GM12892 (cell line): Measurements from ENCODE around the gene MAT2B.

Experiments
- DNase-seq: peaks from one replicate; pipeline ENCODE4 v3.0.0; 2011; ENCODE audit not compliant: insufficient read length
- FAIRE-seq: peaks from 2 replicates; lab custom pipeline; 2011; peaks lifted over from hg19 to GRCh38; lab: Jason Lieb, UNC
- POLR2A ChIP-seq: IDR thresholded peaks from 2 replicates; pipeline ENCODE4 v1.6.1; 2011; ENCODE audit warnings: low read depth, low read length, control low read depth
- POLR2AphosphoS5 ChIP-seq: IDR thresholded peaks from 2 replicates; pipeline ENCODE4 v1.6.1; 2011; ENCODE audit warnings: low read depth, low read length, control low read depth
- TAF1 ChIP-seq: IDR thresholded peaks from 2 replicates; pipeline ENCODE4 v1.6.1; 2011; ENCODE audit warnings: low read depth, mild to moderate bottlenecking, control low read depth, low read length, borderline replicate concordance

Gene MAT2B

DNA sequence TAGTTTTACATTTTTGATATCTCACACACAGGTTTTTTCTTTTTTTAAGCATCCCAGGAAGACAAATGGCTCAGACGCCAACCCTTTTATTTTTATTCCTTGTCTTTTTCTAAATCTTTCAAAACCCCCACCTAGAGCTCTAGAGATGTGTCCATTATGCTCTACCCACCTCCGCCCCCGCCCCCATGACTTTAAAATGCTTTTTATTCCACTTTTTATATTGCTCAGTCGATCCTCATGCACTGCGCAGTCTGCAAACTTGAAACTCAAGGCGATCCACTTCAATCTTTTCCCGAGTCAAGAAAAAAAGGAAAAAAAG lies 411 bp upstream of the MAT2B start:
- DNase-seq (no peak), FAIRE-seq (no peak)
- no peak for TF ChIP-seq TAF1

GRCh38 chr5:163506095-163506457 lies 657 bp downstream of the MAT2B start:
- DNase-seq: no peak
- TF ChIP-seq POLR2A (no peak), POLR2AphosphoS5 (no peak), TAF1 (no peak)
- FAIRE-seq: no peak

DNA sequence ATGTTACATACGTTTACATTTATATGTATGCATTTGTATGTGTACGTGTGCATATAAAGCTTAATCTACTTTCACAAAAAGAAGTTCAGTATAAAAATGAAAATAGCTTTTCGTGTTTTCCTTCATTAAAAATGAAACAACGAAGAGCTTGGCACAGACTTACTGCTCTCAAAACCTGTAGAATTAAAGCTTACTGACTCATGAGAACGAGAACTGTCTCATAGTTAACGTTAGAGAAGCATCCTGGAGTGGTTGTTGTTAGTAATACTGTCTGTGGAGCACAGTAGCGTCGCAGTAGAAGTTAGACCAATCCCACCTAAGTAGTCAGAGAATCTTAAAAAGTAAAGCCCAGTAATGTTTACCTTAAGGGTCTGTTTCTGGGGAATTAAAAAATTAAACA lies 1.3 kb downstream of the MAT2B start:
- DNase-seq: no peak
- TF ChIP-seq POLR2AphosphoS5 (no peak), POLR2A (no peak), TAF1 (no peak)
- no peak for FAIRE-seq

DNA sequence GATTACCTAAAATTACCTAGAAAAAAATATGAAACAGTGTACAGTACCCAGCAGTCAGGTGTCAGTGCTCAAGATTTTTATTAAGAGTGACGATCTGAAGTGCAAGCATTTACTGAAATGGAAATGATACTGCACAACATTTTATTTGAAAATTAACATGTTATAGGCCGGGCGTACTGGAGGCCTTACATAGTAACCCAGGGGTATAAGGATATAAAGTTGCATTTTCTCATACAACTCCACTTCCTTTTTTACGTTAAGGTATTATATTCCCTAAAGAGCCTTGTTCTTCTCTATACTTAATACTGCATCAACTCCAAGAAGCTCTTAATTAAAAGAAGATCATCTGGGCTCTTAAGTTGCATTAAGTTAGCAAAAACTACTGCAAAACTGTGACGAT lies 3.3 kb downstream of the MAT2B start:
- no peak for TF ChIP-seq POLR2AphosphoS5
- TF ChIP-seq POLR2A: no peak
- TF ChIP-seq TAF1: no peak
- DNase-seq (no peak), FAIRE-seq (no peak)

DNA sequence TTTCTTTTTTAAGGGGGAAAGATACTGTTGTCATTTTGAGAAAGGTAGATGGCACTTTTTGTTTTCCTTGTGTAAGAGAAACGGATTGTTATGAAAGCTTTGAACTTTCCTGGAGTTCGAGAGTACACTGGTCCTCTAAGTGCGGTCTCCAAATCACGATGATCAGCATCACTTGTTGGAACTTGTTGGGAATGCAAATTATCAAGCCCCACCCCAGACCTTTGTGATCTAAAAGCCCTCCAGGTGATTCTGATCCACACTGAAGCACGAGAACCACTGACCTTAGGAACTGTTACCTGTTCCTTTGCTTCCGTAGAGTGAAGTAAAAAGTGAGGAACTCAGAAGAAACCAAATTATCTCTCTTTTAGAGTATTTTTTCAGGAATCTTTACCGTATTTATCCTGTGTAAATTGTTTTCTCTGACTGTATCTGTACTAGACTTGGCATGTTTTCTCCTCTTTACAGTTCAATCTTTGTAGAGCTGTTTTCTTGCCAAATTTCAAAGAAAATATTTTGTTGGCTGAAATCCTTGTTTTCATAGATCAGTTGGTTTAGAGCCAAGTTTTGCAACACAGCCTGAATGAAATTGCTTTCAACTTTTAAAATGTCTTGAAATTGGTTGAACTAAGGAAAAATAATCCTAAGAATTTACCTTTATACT lies 4.0 kb downstream of the MAT2B start:
- FAIRE-seq: no peak
- DNase-seq: no peak

GRCh38 chr5:163512526-163512925 lies 7.1 kb downstream of the MAT2B start:
- FAIRE-seq (no peak), DNase-seq (no peak)
- no peak for TF ChIP-seq POLR2A
- TF ChIP-seq TAF1: no peak
- TF ChIP-seq POLR2AphosphoS5: no peak

More for the DNA sequence above, 4.0 kb downstream of the MAT2B start:
- no peak for TF ChIP-seq POLR2AphosphoS5
- TF ChIP-seq TAF1: no peak
- no peak for TF ChIP-seq POLR2A

GRCh38 chr5:163525096-163525495 lies 19.7 kb downstream of the MAT2B start:
- FAIRE-seq (no peak), DNase-seq (no peak)
- TF ChIP-seq TAF1: no peak
- no peak for TF ChIP-seq POLR2AphosphoS5
- TF ChIP-seq POLR2A: no peak

GRCh38 chr5:163529698-163530097 lies 24.3 kb downstream of the MAT2B start:
- DNase-seq: no peak
- no peak for FAIRE-seq
- TF ChIP-seq TAF1 (no peak), POLR2A (no peak), POLR2AphosphoS5 (no peak)

- no peak for TF ChIP-seq POLR2AphosphoS5
- no peak for TF ChIP-seq POLR2A
- no peak for TF ChIP-seq TAF1
- FAIRE-seq (no peak), DNase-seq (no peak)
Observed at GRCh38 chr5:163531272-163531671, 25.9 kb downstream of the MAT2B start.

DNA sequence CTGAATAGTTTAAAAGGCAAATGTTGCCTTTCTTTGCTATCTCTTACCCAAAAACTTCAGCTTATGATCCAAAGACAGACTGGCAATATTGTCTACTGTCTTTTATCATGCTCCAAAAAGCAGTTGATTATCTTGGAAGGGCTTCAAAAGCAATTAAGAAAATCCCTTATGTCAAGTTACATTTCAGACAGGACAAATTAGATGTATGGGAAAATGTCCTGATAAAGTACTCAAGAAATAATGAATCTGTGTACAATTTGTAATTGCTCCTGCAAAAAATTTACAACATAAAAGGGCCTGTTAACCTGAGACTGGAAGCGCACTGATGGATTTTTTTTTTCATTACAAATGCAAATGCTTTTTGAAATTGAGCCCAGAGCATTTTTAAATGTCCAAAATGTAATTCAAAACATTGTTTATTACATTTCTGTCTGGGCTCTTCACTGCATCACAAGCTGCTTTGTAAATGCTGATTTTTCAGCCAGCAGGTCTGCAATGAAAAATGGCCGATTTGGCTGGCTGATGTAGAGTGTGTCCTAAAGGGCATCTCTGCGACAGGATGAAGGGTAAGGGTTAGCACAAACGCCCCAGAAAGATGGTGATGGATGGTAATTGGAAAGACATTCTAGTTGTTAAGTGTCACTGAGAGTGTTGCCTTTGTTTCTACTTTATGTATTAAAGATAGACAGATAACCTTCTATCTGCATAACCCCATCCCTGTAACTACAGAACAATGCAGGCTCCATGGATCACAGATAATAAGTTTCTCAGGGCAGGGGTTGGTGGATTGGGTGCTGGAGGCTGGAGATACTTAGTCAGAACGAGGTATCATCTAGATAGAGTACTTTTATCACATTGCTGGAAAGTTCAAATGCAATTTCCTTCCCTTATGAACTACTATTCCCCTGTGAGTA lies 27.0 kb downstream of the MAT2B start:
- FAIRE-seq (no peak), DNase-seq (no peak)
- TF ChIP-seq TAF1: no peak
- no peak for TF ChIP-seq POLR2A
- TF ChIP-seq POLR2AphosphoS5: no peak

- DNase-seq: no peak
- TF ChIP-seq TAF1 (no peak), POLR2A (no peak), POLR2AphosphoS5 (no peak)
- no peak for FAIRE-seq
Observed at GRCh38 chr5:163533223-163533622, 27.8 kb downstream of the MAT2B start.

DNA sequence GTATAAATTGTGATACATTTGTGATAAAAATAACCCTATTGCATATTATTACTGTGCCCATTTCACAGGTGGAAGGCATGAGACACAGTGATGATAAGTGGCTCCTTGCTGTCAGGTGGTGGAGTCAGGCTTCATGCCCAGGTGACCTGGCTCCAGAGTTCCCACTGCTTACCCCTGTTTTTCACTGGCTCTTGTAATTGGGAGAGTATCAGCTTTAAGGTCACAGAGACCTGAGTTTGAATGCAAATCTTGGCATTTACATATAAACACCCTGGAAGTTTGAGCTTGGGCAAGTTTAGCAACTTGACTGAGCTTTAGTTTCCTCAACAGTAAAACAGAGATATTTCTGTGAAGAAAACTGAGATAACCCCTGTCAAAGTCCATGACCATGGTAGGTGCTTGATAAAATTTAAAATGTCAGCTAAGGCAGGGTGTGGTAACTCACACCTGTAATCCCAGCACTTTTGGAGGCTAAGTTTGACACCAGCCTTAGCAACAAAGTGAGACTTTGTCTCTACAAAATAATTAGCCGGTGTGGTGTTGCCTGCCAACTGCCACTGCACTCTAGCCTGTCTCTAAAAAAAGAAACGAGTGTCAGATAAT lies 29.2 kb downstream of the MAT2B start:
- DNase-seq (no peak), FAIRE-seq (no peak)
- TF ChIP-seq POLR2A: no peak
